HEK293 (cell line): Measurements from ENCODE around the gene NCK2.

ENCODE experiments used
- CTCF ChIA-PET: fragments of 350-600 bp; formaldehyde crosslinking; extraction: SDS; loops from one replicate; lab custom pipeline; 2021; ENCODE audit warnings: antibody characterized with exemption; lab: Yijun Ruan, JAX
- POLR2A ChIA-PET: fragments of 300-600 bp; formaldehyde crosslinking; extraction: SDS; loops from one replicate; lab custom pipeline; 2020; ENCODE audit warnings: antibody characterized with exemption, inconsistent platforms; lab: Yijun Ruan, JAX
- H3K27ac ChIP-seq: fragments of 200-500 bp; sonication (Bioruptor generic); 2 replicates; pipeline ENCODE4 v1.5.1; 2014; ENCODE audit warnings: low read depth, low read length, control low read depth, inconsistent platforms; ENCODE audit errors: extremely low read depth
- H3K36me3 ChIP-seq, 2 experiments: fragments of 200-500 bp in 1 of 2; sonication (Bioruptor generic) in 1 of 2; 1 replicate in 1 of 2; 2 replicates in 1 of 2; pipeline ENCODE4 v1.5.1; 2014 to 2017; ENCODE audit warnings: inconsistent platforms in 2 of 2, low read length in 2 of 2; ENCODE audit not compliant: control insufficient read depth in 2 of 2, insufficient read depth in 1 of 2
- H3K4me1 ChIP-seq: fragments of 200-500 bp; sonication (Bioruptor generic); 2 replicates; pipeline ENCODE4 v1.5.1; 2014; ENCODE audit warnings: mild to moderate bottlenecking, low read length, inconsistent platforms; ENCODE audit not compliant: control insufficient read depth, insufficient read depth
- H3K4me3 ChIP-seq: 2 replicates; pipeline ENCODE4 v1.5.1; 2011; ENCODE audit warnings: low read depth, mild to moderate bottlenecking, control low read depth, low read length, moderate library complexity
- H3K9me3 ChIP-seq: fragments of 200-500 bp; sonication (Bioruptor generic); 2 replicates; pipeline ENCODE4 v1.5.1; 2014; ENCODE audit warnings: low read depth, low read length, inconsistent platforms; ENCODE audit not compliant: control insufficient read depth, insufficient read depth
- INSM2 ChIP-seq: fragments of 450-650 bp; formaldehyde crosslinking; IDR thresholded peaks from 2 replicates; pipeline ENCODE4 v1.5.1; 2016; ENCODE audit warnings: missing biosample characterization, missing genetic modification characterization
- KLF9 ChIP-seq: fragments of 450-650 bp; formaldehyde crosslinking; IDR thresholded peaks from 2 replicates; pipeline ENCODE4 v1.5.1; 2016; ENCODE audit warnings: missing biosample characterization, missing genetic modification characterization, low read depth
- REST ChIP-seq: fragments of 450-650 bp; formaldehyde crosslinking; IDR thresholded peaks from 2 replicates; pipeline ENCODE4 v1.5.1; 2016; ENCODE audit warnings: missing biosample characterization, missing genetic modification characterization
- SCRT2 ChIP-seq: fragments of 450-650 bp; formaldehyde crosslinking; IDR thresholded peaks from 2 replicates; pipeline ENCODE4 v1.5.1; 2016; ENCODE audit warnings: missing biosample characterization, missing genetic modification characterization
- SP3 ChIP-seq: fragments of 450-650 bp; formaldehyde crosslinking; IDR thresholded peaks from 2 replicates; pipeline ENCODE4 v1.5.1; 2016; ENCODE audit warnings: missing biosample characterization, missing genetic modification characterization
- YY2 ChIP-seq: fragments of 450-650 bp; formaldehyde crosslinking; IDR thresholded peaks from 2 replicates; pipeline ENCODE4 v1.5.1; 2016; ENCODE audit warnings: missing biosample characterization, missing genetic modification characterization
- ZBTB10 ChIP-seq: fragments of 450-650 bp; formaldehyde crosslinking; IDR thresholded peaks from 2 replicates; pipeline ENCODE4 v1.5.1; 2016; ENCODE audit warnings: missing biosample characterization, missing genetic modification characterization
- ZBTB20 ChIP-seq: fragments of 450-650 bp; formaldehyde crosslinking; IDR thresholded peaks from 2 replicates; pipeline ENCODE4 v1.5.1; 2016; ENCODE audit warnings: missing biosample characterization, missing genetic modification characterization
- ZBTB7A ChIP-seq: fragments of 450-650 bp; formaldehyde crosslinking; IDR thresholded peaks from 2 replicates; pipeline ENCODE4 v1.5.1; 2016; ENCODE audit warnings: low read depth, missing biosample characterization, missing genetic modification characterization
- ZIC2 ChIP-seq: fragments of 450-650 bp; formaldehyde crosslinking; IDR thresholded peaks from 2 replicates; pipeline ENCODE4 v1.5.1; 2016; ENCODE audit warnings: missing biosample characterization, missing genetic modification characterization
- ZNF114 ChIP-seq: fragments of 450-650 bp; formaldehyde crosslinking; IDR thresholded peaks from 2 replicates; pipeline ENCODE4 v1.5.0; 2017; ENCODE audit warnings: missing biosample characterization, missing genetic modification characterization
- ZNF155 ChIP-seq: fragments of 450-650 bp; formaldehyde crosslinking; IDR thresholded peaks from 2 replicates; pipeline ENCODE4 v1.5.1; 2016; ENCODE audit warnings: missing biosample characterization, missing genetic modification characterization
- ZNF211 ChIP-seq: fragments of 450-650 bp; formaldehyde crosslinking; IDR thresholded peaks from 2 replicates; pipeline ENCODE4 v1.5.1; 2016; ENCODE audit warnings: low read depth, missing biosample characterization, missing genetic modification characterization
- ZNF223 ChIP-seq: fragments of 450-650 bp; formaldehyde crosslinking; IDR thresholded peaks from 2 replicates; pipeline ENCODE4 v1.5.1; 2016; ENCODE audit warnings: missing biosample characterization, missing genetic modification characterization
- ZNF26 ChIP-seq: fragments of 450-650 bp; formaldehyde crosslinking; IDR thresholded peaks from 2 replicates; pipeline ENCODE4 v1.5.1; 2016; ENCODE audit warnings: missing biosample characterization, missing genetic modification characterization
- ZNF391 ChIP-seq: fragments of 450-650 bp; formaldehyde crosslinking; IDR thresholded peaks from 2 replicates; pipeline ENCODE4 v1.5.1; 2016; ENCODE audit warnings: low read depth, missing biosample characterization, missing genetic modification characterization, borderline replicate concordance
- ZNF510 ChIP-seq: fragments of 450-650 bp; formaldehyde crosslinking; IDR thresholded peaks from 2 replicates; pipeline ENCODE4 v1.5.1; 2018; ENCODE audit warnings: mild to moderate bottlenecking, missing genetic modification characterization, missing biosample characterization; ENCODE audit not compliant: insufficient replicate concordance
- ZNF580 ChIP-seq: fragments of 450-650 bp; formaldehyde crosslinking; IDR thresholded peaks from 2 replicates; pipeline ENCODE4 v1.5.1; 2016; ENCODE audit warnings: missing biosample characterization, missing genetic modification characterization
- ZNF610 ChIP-seq: fragments of 450-650 bp; formaldehyde crosslinking; IDR thresholded peaks from 2 replicates; pipeline ENCODE4 v1.5.1; 2016; ENCODE audit warnings: missing biosample characterization, missing genetic modification characterization, borderline replicate concordance
- ZNF621 ChIP-seq: fragments of 450-650 bp; formaldehyde crosslinking; IDR thresholded peaks from 2 replicates; pipeline ENCODE4 v1.5.1; 2017; ENCODE audit warnings: missing biosample characterization, missing genetic modification characterization
- ZNF654 ChIP-seq: fragments of 450-650 bp; formaldehyde crosslinking; IDR thresholded peaks from 2 replicates; pipeline ENCODE4 v1.5.1; 2016; ENCODE audit warnings: low read depth, missing biosample characterization, missing genetic modification characterization
- ZNF664 ChIP-seq: fragments of 450-650 bp; formaldehyde crosslinking; IDR thresholded peaks from 2 replicates; pipeline ENCODE4 v1.5.1; 2016; ENCODE audit warnings: missing biosample characterization, missing genetic modification characterization
- ZNF670 ChIP-seq: fragments of 450-650 bp; formaldehyde crosslinking; IDR thresholded peaks from 2 replicates; pipeline ENCODE4 v1.5.1; 2016; ENCODE audit warnings: missing biosample characterization, missing genetic modification characterization, low read depth
- ZNF830 ChIP-seq: fragments of 450-650 bp; IDR thresholded peaks from 2 replicates; pipeline ENCODE4 v1.5.0; 2018; ENCODE audit warnings: missing biosample characterization, missing genetic modification characterization, low read depth, mild to moderate bottlenecking, moderate library complexity

The NCK2 gene

GRCh38 chr2:105731511-105731910, 13.2 kb upstream of the NCK2 start (continued):
- TF ChIP-seq ZNF114 (tag by site-specific recombination) (no peak), ZNF155 (tag by site-specific recombination) (no peak), INSM2 (tag by site-specific recombination) (no peak), ZNF664 (tag by site-specific recombination) (no peak), ZNF391 (tag by site-specific recombination) (no peak), ZNF610 (tag by site-specific recombination) (no peak), SCRT2 (tag by site-specific recombination) (no peak), ZBTB7A (tag by site-specific recombination) (no peak), ZNF211 (tag by site-specific recombination) (no peak)

GRCh38 chr2:105732101-105732500, 12.6 kb upstream of the NCK2 start:
- TF ChIP-seq ZNF830 (no peak), INSM2 (tag by site-specific recombination) (no peak), ZBTB20 (tag by site-specific recombination) (no peak), ZBTB10 (tag by site-specific recombination) (no peak), ZNF223 (tag by site-specific recombination) (no peak), ZNF26 (no peak), YY2 (tag by site-specific recombination) (no peak), ZIC2 (tag by site-specific recombination) (no peak), ZNF580 (tag by site-specific recombination) (no peak), ZNF654 (no peak), REST (tag by site-specific recombination) (no peak), ZNF510 (tag by site-specific recombination) (no peak), SCRT2 (tag by site-specific recombination) (no peak), SP3 (tag by site-specific recombination) (no peak), ZNF155 (tag by site-specific recombination) (no peak), KLF9 (tag by site-specific recombination) (no peak), ZNF621 (tag by site-specific recombination) (no peak), ZNF670 (no peak)
- Histone ChIP-seq H3K36me3 (no peaks in the 10 kb centered on the region), H3K4me1 (no peaks in the 10 kb centered on the region), H3K9me3 (no peaks in the 10 kb centered on the region), H3K4me3 (no peak overlapping the region), H3K27ac (no peak overlapping the region)
- ChIA-PET POLR2A (interaction anchor here (0.5 kb wide), 1 partner anchor 131 kb away, joined by 4 read pairs; no protein-coding TSS in a partner anchor), CTCF (interaction anchor here (0.5 kb wide), 1 partner anchor 154 kb away, joined by 3 read pairs; no protein-coding TSS in a partner anchor)
